MM.1S (cell line): ENCODE results near the gene SPIRE1.

Experiments
- DNase-seq: peaks from one replicate; pipeline ENCODE4 v3.0.0-alpha.2; 2015
- H2AFZ ChIP-seq: fragments of 300-600 bp; sonication (generic); 2 replicates; pipeline ENCODE4 v1.6.0; 2016; ENCODE audit warnings: antibody characterized with exemption, low read length
- H3F3A ChIP-seq: fragments of 300-600 bp; sonication (generic); 2 replicates; pipeline ENCODE4 v1.6.1; 2016; ENCODE audit warnings: mild to moderate bottlenecking, antibody characterized with exemption, low read length, moderate library complexity, mixed read lengths; ENCODE audit not compliant: insufficient read depth
- H3K27ac ChIP-seq: fragments of 300-600 bp; sonication (generic); 2 replicates; pipeline ENCODE4 v1.5.1; 2016; ENCODE audit warnings: mild to moderate bottlenecking, low read length
- H3K27me3 ChIP-seq: fragments of 300-600 bp; sonication (generic); replicated peaks from 2 replicates; pipeline ENCODE4 v1.6.0; 2016; ENCODE audit warnings: low read length; ENCODE audit not compliant: insufficient read depth
- H3K36me3 ChIP-seq: fragments of 300-600 bp; sonication (generic); replicated peaks from 2 replicates; pipeline ENCODE4 v1.6.1; 2016; ENCODE audit warnings: mild to moderate bottlenecking, low read length, mixed read lengths; ENCODE audit not compliant: insufficient read depth
- H3K4me1 ChIP-seq: fragments of 300-600 bp; sonication (generic); 2 replicates; pipeline ENCODE4 v1.6.1; 2016; ENCODE audit warnings: low read length, mixed read lengths
- H3K4me2 ChIP-seq: fragments of 300-600 bp; sonication (generic); 2 replicates; pipeline ENCODE4 v1.6.0; 2016; ENCODE audit warnings: low read depth, low read length
- H3K4me3 ChIP-seq: fragments of 300-600 bp; sonication (generic); 2 replicates; pipeline ENCODE4 v1.5.1; 2016; ENCODE audit warnings: low read length, mixed read lengths
- H3K79me2 ChIP-seq: fragments of 300-600 bp; sonication (generic); 2 replicates; pipeline ENCODE4 v1.6.1; 2016; ENCODE audit warnings: mixed run types, low read length, mixed read lengths
- H3K9ac ChIP-seq: fragments of 300-600 bp; sonication (generic); 2 replicates; pipeline ENCODE4 v1.6.1; 2016; ENCODE audit warnings: low read length, mixed read lengths
- H3K9me2 ChIP-seq: fragments of 300-600 bp; sonication (generic); replicated peaks from 2 replicates; pipeline ENCODE4 v1.6.1; 2016; ENCODE audit warnings: mild to moderate bottlenecking, low read length, mixed read lengths; ENCODE audit not compliant: insufficient read depth
- H3K9me3 ChIP-seq: fragments of 300-600 bp; sonication (generic); replicated peaks from 2 replicates; pipeline ENCODE4 v1.6.1; 2016; ENCODE audit warnings: mild to moderate bottlenecking, low read length, mixed read lengths; ENCODE audit not compliant: insufficient read depth
- H4K20me1 ChIP-seq: fragments of 300-600 bp; sonication (generic); 2 replicates; pipeline ENCODE4 v1.6.1; 2016; ENCODE audit warnings: mild to moderate bottlenecking, low read length, moderate library complexity, mixed read lengths; ENCODE audit not compliant: insufficient read depth
- EZH2 ChIP-seq: fragments of 300-600 bp; sonication (generic); optimal IDR thresholded peaks from 2 replicates; pipeline ENCODE3; 2017; ENCODE audit warnings: low read depth, mild to moderate bottlenecking, antibody characterized with exemption, low read length, mixed read lengths
- EZH2phosphoT487 ChIP-seq: fragments of 300-600 bp; sonication (generic); IDR thresholded peaks from 2 replicates; pipeline ENCODE4 v1.6.1; 2018; ENCODE audit warnings: antibody characterized with exemption, low read length
- TF ChIP-seq, protein P1 (sequence below): fragments of 300-600 bp; sonication (generic); IDR thresholded peaks from 2 replicates; pipeline ENCODE4 v1.5.1; 2016; ENCODE audit warnings: antibody characterized with exemption, low read length, mixed read lengths

Gene SPIRE1

GRCh38 chr18:12455496-12455895, 202.4 kb downstream of the SPIRE1 start:
- Histone ChIP-seq H3K36me3 (no peaks in the 10 kb centered on the region), H3K4me2 (no peak overlapping the region), H3K4me3 (no peak overlapping the region), H3K79me2 (no peaks in the 10 kb centered on the region), H3K9me3 (no peaks in the 10 kb centered on the region), H3F3A (no peaks in the 10 kb centered on the region), H3K9ac (no peak overlapping the region), H3K27me3 (no peaks in the 10 kb centered on the region), H4K20me1 (no peaks in the 10 kb centered on the region), H2AFZ (no peak overlapping the region), H3K9me2 (no peaks in the 10 kb centered on the region), H3K27ac (no peak overlapping the region), H3K4me1 (no peaks in the 10 kb centered on the region)
- TF ChIP-seq EZH2 (no peak), EZH2phosphoT487 (no peak)
- TF ChIP-seq, protein P1, sequence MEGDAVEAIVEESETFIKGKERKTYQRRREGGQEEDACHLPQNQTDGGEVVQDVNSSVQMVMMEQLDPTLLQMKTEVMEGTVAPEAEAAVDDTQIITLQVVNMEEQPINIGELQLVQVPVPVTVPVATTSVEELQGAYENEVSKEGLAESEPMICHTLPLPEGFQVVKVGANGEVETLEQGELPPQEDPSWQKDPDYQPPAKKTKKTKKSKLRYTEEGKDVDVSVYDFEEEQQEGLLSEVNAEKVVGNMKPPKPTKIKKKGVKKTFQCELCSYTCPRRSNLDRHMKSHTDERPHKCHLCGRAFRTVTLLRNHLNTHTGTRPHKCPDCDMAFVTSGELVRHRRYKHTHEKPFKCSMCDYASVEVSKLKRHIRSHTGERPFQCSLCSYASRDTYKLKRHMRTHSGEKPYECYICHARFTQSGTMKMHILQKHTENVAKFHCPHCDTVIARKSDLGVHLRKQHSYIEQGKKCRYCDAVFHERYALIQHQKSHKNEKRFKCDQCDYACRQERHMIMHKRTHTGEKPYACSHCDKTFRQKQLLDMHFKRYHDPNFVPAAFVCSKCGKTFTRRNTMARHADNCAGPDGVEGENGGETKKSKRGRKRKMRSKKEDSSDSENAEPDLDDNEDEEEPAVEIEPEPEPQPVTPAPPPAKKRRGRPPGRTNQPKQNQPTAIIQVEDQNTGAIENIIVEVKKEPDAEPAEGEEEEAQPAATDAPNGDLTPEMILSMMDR = no peak
- no peak for DNase-seq

DNA sequence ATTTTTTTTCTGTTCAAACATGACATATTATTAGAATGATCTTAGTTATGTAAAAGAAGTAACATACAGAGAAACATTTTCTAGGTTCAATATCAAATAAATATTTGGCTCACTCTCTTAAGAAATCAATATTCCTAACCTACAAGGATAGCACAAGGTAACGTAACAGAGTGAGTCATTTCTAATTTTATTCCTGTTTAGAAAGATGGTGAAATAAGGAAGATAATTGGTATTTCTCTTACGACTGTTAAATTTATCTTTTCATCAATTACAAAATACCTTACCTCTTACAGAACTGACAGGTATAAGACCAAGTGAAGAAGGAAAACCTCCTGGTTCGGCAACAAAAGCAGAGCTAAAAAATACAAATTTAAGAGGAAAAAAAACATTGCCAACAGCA, 205.1 kb downstream of the SPIRE1 start:
- Histone ChIP-seq H3K9me2 (no peaks in the 10 kb centered on the region), H3K4me3 (no peak overlapping the region), H3K36me3 (no peaks in the 10 kb centered on the region), H3K4me1 (no peaks in the 10 kb centered on the region), H3K79me2 (no peaks in the 10 kb centered on the region), H3K4me2 (no peak overlapping the region), H3K27ac (no peak overlapping the region), H2AFZ (no peak overlapping the region), H3K9ac (no peak overlapping the region), H3F3A (no peaks in the 10 kb centered on the region), H3K27me3 (no peaks in the 10 kb centered on the region), H3K9me3 (no peaks in the 10 kb centered on the region), H4K20me1 (no peaks in the 10 kb centered on the region)
- TF ChIP-seq EZH2 (no peak), EZH2phosphoT487 (no peak)
- TF ChIP-seq, protein P1 = no peak
- DNase-seq = no peak

DNA sequence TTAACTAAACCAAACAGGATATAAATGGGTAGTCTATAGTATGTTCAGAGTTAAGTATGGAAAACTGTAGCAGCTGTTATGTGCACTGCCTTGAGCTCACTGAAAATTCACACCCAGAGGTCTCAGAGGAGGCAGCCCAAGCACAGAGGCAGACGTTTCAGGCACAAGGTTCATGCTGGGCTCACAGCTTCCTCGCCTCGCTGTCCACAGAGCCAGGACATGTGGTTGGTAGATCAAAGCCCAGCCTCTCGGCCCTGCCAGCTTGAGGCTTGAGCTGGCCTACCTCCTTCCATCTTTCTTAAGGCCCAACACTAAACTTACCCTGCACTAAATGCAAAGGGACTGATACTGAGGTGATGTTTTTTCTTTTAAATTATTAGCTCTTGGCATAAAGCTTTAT, 206.5 kb downstream of the SPIRE1 start:
- no peak for DNase-seq
- Histone ChIP-seq H3K4me1 (no peaks in the 10 kb centered on the region), H3K9me2 (no peaks in the 10 kb centered on the region), H3K4me2 (no peak overlapping the region), H3K27ac (no peak overlapping the region), H3K79me2 (no peaks in the 10 kb centered on the region), H4K20me1 (no peaks in the 10 kb centered on the region), H2AFZ (no peak overlapping the region), H3K9ac (no peak overlapping the region), H3K4me3 (no peak overlapping the region), H3K36me3 (no peaks in the 10 kb centered on the region), H3F3A (no peaks in the 10 kb centered on the region), H3K27me3 (no peaks in the 10 kb centered on the region), H3K9me3 (no peaks in the 10 kb centered on the region)
- no peak for TF ChIP-seq EZH2phosphoT487
- TF ChIP-seq, protein P1 = no peak
- TF ChIP-seq EZH2 = no peak
